ENCODE results near the gene PTPN22.

DNA sequence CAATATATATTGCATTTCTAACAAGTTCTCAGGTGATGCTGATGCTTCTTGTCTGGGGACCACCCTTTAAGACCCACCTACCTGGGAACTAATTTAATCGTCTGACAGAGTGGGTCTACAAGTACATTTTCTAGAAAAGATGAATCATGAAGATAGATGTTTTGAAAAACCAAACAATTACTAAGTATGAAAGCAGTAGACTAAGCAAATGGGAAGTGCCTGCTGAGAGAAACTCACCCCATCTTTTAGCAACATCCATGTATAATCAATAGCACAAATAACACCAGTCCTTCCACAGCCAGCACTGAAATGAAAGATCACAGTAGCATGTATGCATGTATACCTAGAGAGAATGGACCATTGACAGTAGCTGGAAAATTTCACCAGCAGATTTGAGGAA, 17.3 kb downstream of the PTPN22 start:
- TF ChIP-seq POLR2A (IDR thresholded peaks at IDR 0.05) (no peak), POLR2AphosphoS5 (IDR thresholded peaks at IDR 0.05) (no peak)
- TF ChIP-seq, protein P1, sequence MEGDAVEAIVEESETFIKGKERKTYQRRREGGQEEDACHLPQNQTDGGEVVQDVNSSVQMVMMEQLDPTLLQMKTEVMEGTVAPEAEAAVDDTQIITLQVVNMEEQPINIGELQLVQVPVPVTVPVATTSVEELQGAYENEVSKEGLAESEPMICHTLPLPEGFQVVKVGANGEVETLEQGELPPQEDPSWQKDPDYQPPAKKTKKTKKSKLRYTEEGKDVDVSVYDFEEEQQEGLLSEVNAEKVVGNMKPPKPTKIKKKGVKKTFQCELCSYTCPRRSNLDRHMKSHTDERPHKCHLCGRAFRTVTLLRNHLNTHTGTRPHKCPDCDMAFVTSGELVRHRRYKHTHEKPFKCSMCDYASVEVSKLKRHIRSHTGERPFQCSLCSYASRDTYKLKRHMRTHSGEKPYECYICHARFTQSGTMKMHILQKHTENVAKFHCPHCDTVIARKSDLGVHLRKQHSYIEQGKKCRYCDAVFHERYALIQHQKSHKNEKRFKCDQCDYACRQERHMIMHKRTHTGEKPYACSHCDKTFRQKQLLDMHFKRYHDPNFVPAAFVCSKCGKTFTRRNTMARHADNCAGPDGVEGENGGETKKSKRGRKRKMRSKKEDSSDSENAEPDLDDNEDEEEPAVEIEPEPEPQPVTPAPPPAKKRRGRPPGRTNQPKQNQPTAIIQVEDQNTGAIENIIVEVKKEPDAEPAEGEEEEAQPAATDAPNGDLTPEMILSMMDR (IDR thresholded peaks at IDR 0.05): no peak
